Activated T-cell treated with anti-CD3 and anti-CD28 coated beads, Interleukin-2, amount 50 U/mL, for 72 hours (primary cell): ENCODE data around the gene SLC2A13. TPM values are rescaled to one million over a fixed set of nuclear protein-coding genes. Genes with fewer than 3 reads are reported as not detected.

Source experiments
- ATAC-seq, 2 donors: fragments of 150-1000 bp; cut with Tn5 transposase; replicated peaks in 1 of 2; 2 replicates each; pipeline ENCODE4 v1.10.0; 2021; ENCODE audit warnings: moderate library complexity in 2 of 2, mild to moderate bottlenecking in 1 of 2
- DNase-seq, 2 donors: peaks; one replicate each; pipeline ENCODE4 v3.0.0; 2021 to 2022; ENCODE audit warnings: mixed read lengths in 1 of 2
- H3K27ac Mint-ChIP-seq: one replicate; pipeline ENCODE4 v1.8.0; 2022; ENCODE audit warnings: mild to moderate bottlenecking, moderate library complexity, mixed read lengths
- H3K27me3 Mint-ChIP-seq: one replicate; pipeline ENCODE4 v1.8.0; 2022; ENCODE audit warnings: low read depth, mixed read lengths
- H3K36me3 Mint-ChIP-seq, 2 donors: one replicate each; pipeline ENCODE4 v1.8.0; 2022; ENCODE audit warnings: mixed read lengths in 2 of 2, mild to moderate bottlenecking in 1 of 2; ENCODE audit not compliant: insufficient read depth in 2 of 2
- H3K4me1 Mint-ChIP-seq: one replicate; pipeline ENCODE4 v1.8.0; 2022; ENCODE audit warnings: low read depth, mixed read lengths
- H3K4me3 Mint-ChIP-seq, 2 donors: one replicate each; pipeline ENCODE4 v1.8.0; 2022; ENCODE audit warnings: mild to moderate bottlenecking in 2 of 2, mixed read lengths in 2 of 2, moderate library complexity in 2 of 2
- H3K9me3 Mint-ChIP-seq, 2 donors: one replicate each; pipeline ENCODE4 v1.8.0; 2022; ENCODE audit warnings: mixed read lengths in 2 of 2
- total RNA-seq, 2 donors: library from RNA; stranded (reverse); gene quantifications; one replicate each; pipeline ENCODE4 v1.2.3, GENCODE V29; 2022

Gene SLC2A13
- total RNA-seq, 2 donors from 2014 or later = 3.0 to 5.8 TPM

DNA sequence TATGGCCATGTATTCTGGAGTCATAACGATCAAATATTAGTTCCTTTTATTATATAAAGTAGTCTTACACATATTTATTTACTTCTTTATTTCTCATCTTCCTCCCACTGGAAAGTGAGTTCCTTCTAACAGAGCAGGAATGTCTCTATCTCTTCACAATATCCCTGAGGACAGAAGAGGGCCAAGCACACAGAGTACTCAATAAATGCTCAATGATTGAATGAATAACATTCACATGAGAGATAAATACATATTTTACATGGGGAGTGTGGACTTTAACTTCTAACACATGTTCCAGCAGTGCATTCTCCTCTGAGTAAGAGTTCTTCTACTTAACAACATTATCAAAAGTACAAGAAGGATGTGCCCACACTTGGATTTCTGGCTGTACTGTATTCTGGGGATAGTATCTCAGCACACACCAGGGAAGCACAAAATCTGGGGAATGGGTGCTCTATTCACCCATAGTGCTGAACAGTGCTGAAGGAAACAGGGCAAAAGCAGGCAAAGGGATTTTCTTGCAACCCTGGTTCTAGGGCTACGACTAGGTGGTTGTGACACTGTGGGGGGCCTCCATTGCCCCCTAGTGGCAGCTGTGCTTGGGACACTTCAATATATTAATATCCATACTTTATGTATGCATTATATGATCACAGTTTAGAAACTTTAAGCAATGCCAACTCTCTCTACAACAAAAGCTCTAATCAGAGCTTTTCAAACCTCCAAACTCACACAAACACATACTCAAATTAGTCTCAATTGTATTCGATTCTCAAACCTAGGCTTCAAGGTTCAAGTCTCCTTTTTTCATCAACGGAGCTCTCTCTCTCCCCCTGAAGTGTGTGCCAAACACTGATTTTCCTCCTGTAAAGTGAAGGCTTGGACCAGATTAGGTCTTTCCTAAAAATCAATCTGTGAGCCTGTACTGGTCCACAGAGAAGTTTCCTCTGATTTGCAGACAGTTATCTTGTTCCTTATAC, 115.5 kb downstream of the SLC2A13 start:
- Mint-ChIP-seq H3K36me3 (no peaks in the 10 kb centered on the region), H3K4me1 (no peaks in the 10 kb centered on the region), H3K27me3 (no peaks in the 10 kb centered on the region), H3K9me3 (no peaks in the 10 kb centered on the region), H3K27ac (no peak overlapping the region), H3K4me3 (no peak overlapping the region)
- ATAC-seq = peak; percentile 72 to 75
- peak; percentile 54 to 56 for DNase-seq

- Mint-ChIP-seq H3K27ac (no peak overlapping the region), H3K36me3 (no peaks in the 10 kb centered on the region), H3K4me1 (no peaks in the 10 kb centered on the region), H3K9me3 (no peaks in the 10 kb centered on the region), H3K27me3 (no peaks in the 10 kb centered on the region), H3K4me3 (no peak overlapping the region)
- ATAC-seq = no peak
- DNase-seq = no peak
These were observed 116.4 kb downstream of the SLC2A13 start for GRCh38 chr12:39989501-39989900.

GRCh38 chr12:39988574-39988973, 117.3 kb downstream of the SLC2A13 start:
- DNase-seq = no peak
- Mint-ChIP-seq H3K9me3 (no peaks in the 10 kb centered on the region), H3K27ac (no peak overlapping the region), H3K27me3 (no peaks in the 10 kb centered on the region), H3K4me3 (no peak overlapping the region), H3K36me3 (no peaks in the 10 kb centered on the region), H3K4me1 (no peaks in the 10 kb centered on the region)
- no peak for ATAC-seq

DNA sequence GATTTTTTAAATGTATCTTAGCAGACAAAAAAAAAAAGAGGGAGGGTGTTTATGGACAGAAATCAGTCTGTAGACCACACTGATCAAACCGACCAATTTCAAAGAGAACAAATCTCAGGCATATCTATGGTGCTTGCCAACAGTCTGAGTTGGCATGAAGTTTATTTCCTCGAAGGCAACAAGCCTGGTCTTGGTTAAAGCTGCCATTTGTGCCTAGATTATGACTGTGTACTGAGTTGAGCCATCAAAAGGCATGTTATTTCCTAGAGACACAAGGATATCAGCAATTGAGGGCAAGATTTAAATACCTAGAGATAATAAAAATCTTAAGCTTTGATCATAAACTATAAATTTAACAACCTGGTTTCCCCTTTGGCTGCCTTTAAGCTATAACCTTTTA, 119.2 kb downstream of the SLC2A13 start:
- Mint-ChIP-seq H3K9me3 (no peaks in the 10 kb centered on the region), H3K36me3 (no peaks in the 10 kb centered on the region), H3K4me1 (no peaks in the 10 kb centered on the region), H3K27ac (no peak overlapping the region), H3K4me3 (no peak overlapping the region), H3K27me3 (no peaks in the 10 kb centered on the region)
- ATAC-seq = no peak
- no peak for DNase-seq

- Mint-ChIP-seq H3K9me3 (no peaks in the 10 kb centered on the region), H3K36me3 (no peaks in the 10 kb centered on the region), H3K4me1 (no peaks in the 10 kb centered on the region), H3K27ac (no peak overlapping the region), H3K4me3 (no peak overlapping the region), H3K27me3 (no peaks in the 10 kb centered on the region)
- ATAC-seq (no peak), DNase-seq (no peak)
These were observed 121.2 kb downstream of the SLC2A13 start for GRCh38 chr12:39984670-39985069.

GRCh38 chr12:39975374-39975918, 130.4 kb downstream of the SLC2A13 start:
- Mint-ChIP-seq H3K4me3 (no peak overlapping the region), H3K36me3 (peaks cover 2 to 3% of the 10 kb centered on the region in 2 donors), H3K27me3 (no peaks in the 10 kb centered on the region), H3K9me3 (peaks cover 0 to 2% of the 10 kb centered on the region in 2 donors), H3K4me1 (no peaks in the 10 kb centered on the region), H3K27ac (no peak overlapping the region)
- no peak for ATAC-seq
- no peak for DNase-seq

GRCh38 chr12:39972119-39972518, 133.8 kb downstream of the SLC2A13 start:
- Mint-ChIP-seq H3K36me3 (peaks cover 0 to 3% of the 10 kb centered on the region in 2 donors), H3K9me3 (peaks cover 4 to 5% of the 10 kb centered on the region in 2 donors), H3K27ac (no peak overlapping the region), H3K27me3 (no peaks in the 10 kb centered on the region), H3K4me1 (no peaks in the 10 kb centered on the region), H3K4me3 (no peak overlapping the region)
- ATAC-seq = no peak
- DNase-seq = no peak

DNA sequence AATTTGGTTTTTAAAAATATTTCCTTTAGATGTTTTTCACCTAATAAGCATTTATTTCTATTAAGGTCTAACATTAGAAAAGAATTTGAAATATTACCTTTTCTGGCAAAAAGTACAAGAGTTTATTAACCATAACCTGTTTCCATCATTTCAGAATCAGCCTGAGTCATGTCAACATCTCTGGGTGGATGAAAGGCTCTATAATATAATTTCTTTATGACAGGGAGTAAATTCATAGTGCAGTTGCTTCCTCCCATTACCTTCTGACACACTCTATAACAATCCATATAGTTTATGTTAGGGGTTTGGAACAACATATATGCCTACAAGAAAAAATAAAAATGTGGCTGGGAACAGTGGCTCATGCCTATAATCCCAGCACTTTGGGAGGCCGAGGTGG, 134.5 kb downstream of the SLC2A13 start:
- Mint-ChIP-seq H3K27ac (no peak overlapping the region), H3K9me3 (peaks cover 4 to 5% of the 10 kb centered on the region in 2 donors), H3K4me1 (no peaks in the 10 kb centered on the region), H3K4me3 (no peak overlapping the region), H3K27me3 (no peaks in the 10 kb centered on the region), H3K36me3 (peaks cover 0 to 3% of the 10 kb centered on the region in 2 donors)
- no peak for DNase-seq
- no peak for ATAC-seq

GRCh38 chr12:39966721-39967120, 139.2 kb downstream of the SLC2A13 start:
- no peak for DNase-seq
- Mint-ChIP-seq H3K36me3 (peaks cover 0 to 3% of the 10 kb centered on the region in 2 donors), H3K4me3 (no peak overlapping the region), H3K27ac (no peak overlapping the region), H3K9me3 (peaks cover 4 to 5% of the 10 kb centered on the region in 2 donors), H3K27me3 (no peaks in the 10 kb centered on the region), H3K4me1 (no peaks in the 10 kb centered on the region)
- ATAC-seq = no peak

GRCh38 chr12:39966256-39966655, 139.6 kb downstream of the SLC2A13 start:
- H3K4me1 Mint-ChIP-seq = no peaks in the 10 kb centered on the region
- H3K27ac Mint-ChIP-seq = no peak overlapping the region
- ATAC-seq (no peak), DNase-seq (no peak)
- no peak overlapping the region for H3K4me3 Mint-ChIP-seq
- peaks cover 4 to 5% of the 10 kb centered on the region in 2 donors for H3K9me3 Mint-ChIP-seq
- no peaks in the 10 kb centered on the region for H3K27me3 Mint-ChIP-seq
- H3K36me3 Mint-ChIP-seq = peaks cover 0 to 3% of the 10 kb centered on the region in 2 donors

GRCh38 chr12:39959467-39959866, 146.4 kb downstream of the SLC2A13 start:
- Mint-ChIP-seq H3K4me3 (no peak overlapping the region), H3K36me3 (no peaks in the 10 kb centered on the region), H3K27ac (no peak overlapping the region), H3K4me1 (no peaks in the 10 kb centered on the region), H3K27me3 (no peaks in the 10 kb centered on the region), H3K9me3 (no peaks in the 10 kb centered on the region)
- no peak for ATAC-seq
- DNase-seq = no peak

DNA sequence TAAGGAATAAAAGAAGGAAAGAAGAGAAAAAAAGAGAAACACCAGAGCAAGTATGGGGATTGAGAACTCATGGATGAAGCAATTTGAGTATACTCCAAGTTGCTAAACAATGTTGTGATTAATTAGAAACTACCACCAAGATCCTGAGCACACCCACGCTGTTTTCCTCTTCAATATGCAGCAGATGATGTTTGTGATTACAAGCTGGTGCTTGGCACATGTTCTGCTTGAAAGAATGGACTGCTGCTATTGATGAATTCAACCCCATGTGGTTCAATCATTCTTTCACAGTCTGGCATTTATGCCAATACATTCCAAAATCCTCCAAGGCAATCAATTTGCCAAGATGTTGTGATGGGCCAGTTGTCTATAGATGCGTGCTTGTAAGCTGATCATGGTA, 146.8 kb downstream of the SLC2A13 start:
- Mint-ChIP-seq H3K9me3 (no peaks in the 10 kb centered on the region), H3K27me3 (no peaks in the 10 kb centered on the region)
- no peak for ATAC-seq

GRCh38 chr12:39958377-39958776, 147.5 kb downstream of the SLC2A13 start:
- Mint-ChIP-seq H3K4me1 (no peaks in the 10 kb centered on the region), H3K27me3 (no peaks in the 10 kb centered on the region), H3K9me3 (no peaks in the 10 kb centered on the region), H3K4me3 (no peak overlapping the region), H3K27ac (no peak overlapping the region), H3K36me3 (no peaks in the 10 kb centered on the region)
- DNase-seq (no peak), ATAC-seq (no peak)

More for the DNA sequence above, 146.8 kb downstream of the SLC2A13 start:
- Mint-ChIP-seq H3K36me3 (no peaks in the 10 kb centered on the region), H3K27ac (no peak overlapping the region), H3K4me3 (no peak overlapping the region), H3K4me1 (no peaks in the 10 kb centered on the region)
- no peak for DNase-seq
